Measurements from ENCODE around the gene BCL2L14.
A peak's percentile ranks its signal among the peaks of the same experiment; 100 is the strongest.

BCL2L14 gene

DNA sequence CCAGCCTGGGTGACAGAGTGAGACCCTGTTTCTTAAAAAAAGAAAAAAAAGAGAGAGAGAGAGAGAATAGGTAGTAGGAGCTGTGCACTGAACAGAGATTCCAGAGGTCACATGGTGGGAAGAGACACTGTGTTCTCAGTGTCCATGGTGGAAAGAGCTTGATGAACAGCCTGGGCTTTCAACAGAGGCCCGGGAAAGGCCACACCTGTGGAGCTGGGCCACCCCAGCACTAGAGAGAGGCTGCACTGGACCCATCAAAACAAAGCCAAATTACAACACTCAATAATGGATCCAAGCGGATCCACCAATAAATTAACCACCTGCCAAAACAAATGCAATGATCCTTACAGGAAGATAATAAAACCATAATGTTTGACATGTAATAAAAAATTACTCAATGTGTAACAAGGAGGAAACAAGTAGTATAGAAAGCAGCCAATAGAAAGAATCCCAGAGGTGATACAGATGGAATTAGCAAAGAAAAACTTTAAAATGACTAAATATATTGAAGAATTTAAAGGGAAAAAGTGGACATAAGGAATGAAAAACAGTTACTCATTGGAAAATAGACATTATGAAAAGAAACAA is 44.8 kb upstream of the BCL2L14 start:
- H3K4me2 ChIP-seq (ENCODE audit: low read length), result no peak overlapping the region
- H3K79me1 ChIP-seq (ENCODE audit: low read length), result no peaks in the 10 kb centered on the region
- H2BK5ac ChIP-seq (ENCODE audit: low read depth, low read length, poor library complexity), result no peak overlapping the region
- no peaks in the 10 kb centered on the region for H3K79me2 ChIP-seq (ENCODE audit: control insufficient read depth, insufficient read depth, low read length, poor library complexity)
- H4K12ac ChIP-seq (ENCODE audit: low read depth, low read length), result no peak overlapping the region
- H2BK120ac ChIP-seq (ENCODE audit: insufficient read depth, low read length, poor library complexity), result no peak overlapping the region
- H3K9ac ChIP-seq (ENCODE audit: low read length), result no peak overlapping the region
- H4K8ac ChIP-seq (ENCODE audit: low read depth, low read length), result no peak overlapping the region
- no CpG with 5 or more reads among the region's 2 CpGs for WGBS (ENCODE audit: extremely low coverage, insufficient coverage, insufficient read length)
- H2AFZ ChIP-seq (ENCODE audit: insufficient read depth, low read length, poor library complexity), result no peak overlapping the region
- H3K4ac ChIP-seq (ENCODE audit: low read depth, low read length), result no peak overlapping the region
- H4K91ac ChIP-seq (ENCODE audit: low read depth, low read length), result no peak overlapping the region
- no peaks in the 10 kb centered on the region for H3K27me3 ChIP-seq (ENCODE audit: insufficient read depth, low read length)
- H3K23ac ChIP-seq (ENCODE audit: low read length), result no peak overlapping the region
- H3K18ac ChIP-seq (ENCODE audit: low read length), result no peak overlapping the region
- DNase-seq, result no peak
- no peak overlapping the region for H2BK12ac ChIP-seq (ENCODE audit: low read length)
- no peak overlapping the region for H3K14ac ChIP-seq (ENCODE audit: low read length)
- no peaks in the 10 kb centered on the region for H3K36me3 ChIP-seq (ENCODE audit: control insufficient read depth in 1 of 2, insufficient read depth in 2 of 2, low read length in 2 of 2)
- H3K4me3 ChIP-seq (ENCODE audit: low read depth, low read length), result no peak overlapping the region
- H3K9me3 ChIP-seq (ENCODE audit: insufficient read depth, low read depth, low read length), result peaks cover 2% of the 10 kb centered on the region
- no peaks in the 10 kb centered on the region for H3K4me1 ChIP-seq (ENCODE audit: control insufficient read depth in 1 of 2, insufficient read depth in 2 of 2, low read length in 2 of 2)
- no peak overlapping the region for H2AK5ac ChIP-seq (ENCODE audit: low read length)
- H3K27ac ChIP-seq (ENCODE audit: low read depth, low read length), result no peak overlapping the region

- no peak for DNase-seq
- H3K79me2 ChIP-seq (ENCODE audit: control insufficient read depth, insufficient read depth, low read length, poor library complexity), result no peaks in the 10 kb centered on the region
- no peak overlapping the region for H4K12ac ChIP-seq (ENCODE audit: low read depth, low read length)
- no peak overlapping the region for H2BK12ac ChIP-seq (ENCODE audit: low read length)
- no peaks in the 10 kb centered on the region for H3K27me3 ChIP-seq (ENCODE audit: insufficient read depth, low read length)
- no peak overlapping the region for H2BK120ac ChIP-seq (ENCODE audit: insufficient read depth, low read length, poor library complexity)
- H3K9me3 ChIP-seq (ENCODE audit: insufficient read depth, low read depth, low read length), result peaks cover 3% of the 10 kb centered on the region
- H3K14ac ChIP-seq (ENCODE audit: low read length), result no peak overlapping the region
- H3K4ac ChIP-seq (ENCODE audit: low read depth, low read length), result no peak overlapping the region
- no peak overlapping the region for H2BK5ac ChIP-seq (ENCODE audit: low read depth, low read length, poor library complexity)
- no peak overlapping the region for H3K23ac ChIP-seq (ENCODE audit: low read length)
- WGBS (ENCODE audit: extremely low coverage, insufficient coverage, insufficient read length), result no CpG with 5 or more reads among the region's 11 CpGs
- H2AK5ac ChIP-seq (ENCODE audit: low read length), result no peak overlapping the region
- no peaks in the 10 kb centered on the region for H3K79me1 ChIP-seq (ENCODE audit: low read length)
- H3K9ac ChIP-seq (ENCODE audit: low read length), result no peak overlapping the region
- H4K91ac ChIP-seq (ENCODE audit: low read depth, low read length), result no peak overlapping the region
- no peak overlapping the region for H3K4me2 ChIP-seq (ENCODE audit: low read length)
- H3K4me3 ChIP-seq (ENCODE audit: low read depth, low read length), result no peak overlapping the region
- H2AFZ ChIP-seq (ENCODE audit: insufficient read depth, low read length, poor library complexity), result no peak overlapping the region
- H4K8ac ChIP-seq (ENCODE audit: low read depth, low read length), result no peak overlapping the region
- no peak overlapping the region for H3K27ac ChIP-seq (ENCODE audit: low read depth, low read length)
- H3K4me1 ChIP-seq (ENCODE audit: control insufficient read depth in 1 of 2, insufficient read depth in 2 of 2, low read length in 2 of 2), result peaks cover 3 to 5% of the 10 kb centered on the region in 2 experiments
- no peak overlapping the region for H3K18ac ChIP-seq (ENCODE audit: low read length)
- no peaks in the 10 kb centered on the region for H3K36me3 ChIP-seq (ENCODE audit: control insufficient read depth in 1 of 2, insufficient read depth in 2 of 2, low read length in 2 of 2)
These were observed 41.9 kb upstream of the BCL2L14 start for GRCh38 chr12:12028668-12029402.

- H3K4me2 ChIP-seq (ENCODE audit: low read length), result no peak overlapping the region
- H3K36me3 ChIP-seq (ENCODE audit: control insufficient read depth in 1 of 2, insufficient read depth in 2 of 2, low read length in 2 of 2), result no peaks in the 10 kb centered on the region
- H3K79me1 ChIP-seq (ENCODE audit: low read length), result no peaks in the 10 kb centered on the region
- H3K9ac ChIP-seq (ENCODE audit: low read length), result no peak overlapping the region
- H2BK12ac ChIP-seq (ENCODE audit: low read length), result no peak overlapping the region
- H4K91ac ChIP-seq (ENCODE audit: low read depth, low read length), result no peak overlapping the region
- H3K23ac ChIP-seq (ENCODE audit: low read length), result no peak overlapping the region
- no peak overlapping the region for H2AFZ ChIP-seq (ENCODE audit: insufficient read depth, low read length, poor library complexity)
- H4K12ac ChIP-seq (ENCODE audit: low read depth, low read length), result no peak overlapping the region
- H3K18ac ChIP-seq (ENCODE audit: low read length), result no peak overlapping the region
- H3K14ac ChIP-seq (ENCODE audit: low read length), result no peak overlapping the region
- peaks cover 3% of the 10 kb centered on the region for H3K9me3 ChIP-seq (ENCODE audit: insufficient read depth, low read depth, low read length)
- no peak overlapping the region for H3K4ac ChIP-seq (ENCODE audit: low read depth, low read length)
- H3K27ac ChIP-seq (ENCODE audit: low read depth, low read length), result no peak overlapping the region
- no peak overlapping the region for H2AK5ac ChIP-seq (ENCODE audit: low read length)
- H2BK5ac ChIP-seq (ENCODE audit: low read depth, low read length, poor library complexity), result no peak overlapping the region
- WGBS (ENCODE audit: extremely low coverage, insufficient coverage, insufficient read length), result no CpG with 5 or more reads among the region's 2 CpGs
- peaks cover 3 to 5% of the 10 kb centered on the region in 2 experiments for H3K4me1 ChIP-seq (ENCODE audit: control insufficient read depth in 1 of 2, insufficient read depth in 2 of 2, low read length in 2 of 2)
- H3K27me3 ChIP-seq (ENCODE audit: insufficient read depth, low read length), result no peaks in the 10 kb centered on the region
- H3K79me2 ChIP-seq (ENCODE audit: control insufficient read depth, insufficient read depth, low read length, poor library complexity), result no peaks in the 10 kb centered on the region
- H3K4me3 ChIP-seq (ENCODE audit: low read depth, low read length), result no peak overlapping the region
- no peak overlapping the region for H4K8ac ChIP-seq (ENCODE audit: low read depth, low read length)
- H2BK120ac ChIP-seq (ENCODE audit: insufficient read depth, low read length, poor library complexity), result no peak overlapping the region
- no peak for DNase-seq
These were observed 41.1 kb upstream of the BCL2L14 start for GRCh38 chr12:12029653-12030052.

- Histone ChIP-seq H4K12ac (ENCODE audit: low read depth, low read length) (no peak overlapping the region), H3K79me1 (ENCODE audit: low read length) (no peaks in the 10 kb centered on the region), H3K9me3 (ENCODE audit: insufficient read depth, low read depth, low read length) (peaks cover 2% of the 10 kb centered on the region), H2BK12ac (ENCODE audit: low read length) (peak overlapping the region; percentile 66), H3K23ac (ENCODE audit: low read length) (no peak overlapping the region), H2BK5ac (ENCODE audit: low read depth, low read length, poor library complexity) (no peak overlapping the region), H3K4me1 (ENCODE audit: control insufficient read depth in 1 of 2, insufficient read depth in 2 of 2, low read length in 2 of 2) (peaks cover 3 to 5% of the 10 kb centered on the region in 2 experiments), H3K18ac (ENCODE audit: low read length) (no peak overlapping the region), H3K4me2 (ENCODE audit: low read length) (no peak overlapping the region), H2AFZ (ENCODE audit: insufficient read depth, low read length, poor library complexity) (no peak overlapping the region), H3K4ac (ENCODE audit: low read depth, low read length) (no peak overlapping the region), H2AK5ac (ENCODE audit: low read length) (peak overlapping the region; percentile 73), H4K8ac (ENCODE audit: low read depth, low read length) (no peak overlapping the region), H3K79me2 (ENCODE audit: control insufficient read depth, insufficient read depth, low read length, poor library complexity) (no peaks in the 10 kb centered on the region), H3K36me3 (ENCODE audit: control insufficient read depth in 1 of 2, insufficient read depth in 2 of 2, low read length in 2 of 2) (no peaks in the 10 kb centered on the region), H3K27ac (ENCODE audit: low read depth, low read length) (no peak overlapping the region), H2BK120ac (ENCODE audit: insufficient read depth, low read length, poor library complexity) (no peak overlapping the region), H3K9ac (ENCODE audit: low read length) (no peak overlapping the region), H3K27me3 (ENCODE audit: insufficient read depth, low read length) (no peaks in the 10 kb centered on the region), H4K91ac (ENCODE audit: low read depth, low read length) (no peak overlapping the region), H3K14ac (ENCODE audit: low read length) (no peak overlapping the region), H3K4me3 (ENCODE audit: low read depth, low read length) (no peak overlapping the region)
- WGBS (ENCODE audit: extremely low coverage, insufficient coverage, insufficient read length), result no CpG with 5 or more reads among the region's 12 CpGs
- no peak for DNase-seq
These were observed 38.4 kb upstream of the BCL2L14 start for GRCh38 chr12:12032260-12032791.
